Posterior cingulate gyrus (tissue), 11 donors: Measurements from ENCODE around the gene MGAM2.

ENCODE experiments used
- DNase-seq, 10 donors: peaks; one replicate each; pipeline versions ENCODE4 v3.0.0 to v3.0.0-alpha.2; 2020 to 2021; ENCODE audit warnings: mixed read lengths in 3 of 10
- intact Hi-C: fragments of 100-400 bp; cut with DNase I; formaldehyde crosslinking; loops from one replicate; pipeline ENCODE4 v1.15.1; 2023

Gene MGAM2

DNA sequence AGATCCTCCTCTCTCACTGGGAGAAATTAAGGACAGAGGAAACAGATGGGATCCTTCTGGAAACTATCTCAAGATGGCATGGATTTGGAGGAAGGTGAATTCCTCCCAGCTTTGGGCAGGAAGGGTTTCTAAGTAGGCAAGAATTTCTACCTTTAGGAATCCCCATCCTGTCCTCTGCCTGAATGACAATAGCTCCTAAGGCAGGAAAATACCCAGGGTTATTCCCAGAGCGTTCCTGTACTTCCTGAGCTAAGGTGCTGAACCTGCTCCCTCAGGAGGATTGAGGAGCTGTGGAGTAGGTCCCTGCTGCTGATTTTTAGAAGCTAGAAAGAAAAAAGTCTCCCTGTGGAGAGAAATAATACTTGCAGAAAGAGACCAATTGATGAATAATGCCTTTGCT is 568 bp downstream of the MGAM2 start:
- intact Hi-C loops: no loop called here
- DNase-seq: no peak

DNA sequence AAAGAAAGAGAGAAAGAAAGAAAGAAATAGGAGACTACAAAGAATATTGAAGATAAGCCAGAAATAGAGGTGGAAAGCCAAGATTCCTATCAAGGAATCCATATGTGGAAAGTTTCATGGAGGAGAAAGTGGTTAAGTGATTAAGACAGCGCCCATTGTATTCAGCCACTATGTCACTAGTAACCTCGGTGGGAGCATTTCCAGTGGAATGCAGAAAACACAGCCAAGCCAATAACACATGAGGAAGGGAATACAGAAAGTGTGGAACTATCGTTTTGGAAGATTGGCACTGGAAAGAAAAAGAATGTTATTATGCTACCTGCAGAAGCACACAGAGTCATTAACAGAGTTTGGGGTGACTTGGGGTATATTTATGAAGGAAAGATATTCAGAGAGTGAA is 2.7 kb downstream of the MGAM2 start:
- no peak for DNase-seq
- intact Hi-C loops: no loop called here

DNA sequence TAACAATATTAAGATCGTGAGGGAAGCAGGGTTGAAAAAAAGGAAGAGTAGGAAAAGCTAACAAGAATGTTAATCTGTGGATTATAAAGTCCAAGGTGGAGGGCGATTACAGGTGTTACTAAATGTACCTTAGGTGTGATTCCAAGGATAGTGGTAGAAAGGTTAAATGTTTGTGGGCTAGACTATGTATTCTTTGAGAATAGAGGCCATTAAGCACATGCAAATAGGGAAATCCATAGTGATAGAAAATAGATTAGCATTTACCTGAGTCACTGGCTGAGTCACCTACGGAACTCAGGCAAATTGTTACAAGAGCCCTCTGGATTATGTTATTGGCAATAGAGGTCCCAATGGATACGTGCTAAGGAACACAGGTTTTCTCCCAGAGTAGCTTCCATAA is 9.0 kb downstream of the MGAM2 start:
- DNase-seq: no peak

DNA sequence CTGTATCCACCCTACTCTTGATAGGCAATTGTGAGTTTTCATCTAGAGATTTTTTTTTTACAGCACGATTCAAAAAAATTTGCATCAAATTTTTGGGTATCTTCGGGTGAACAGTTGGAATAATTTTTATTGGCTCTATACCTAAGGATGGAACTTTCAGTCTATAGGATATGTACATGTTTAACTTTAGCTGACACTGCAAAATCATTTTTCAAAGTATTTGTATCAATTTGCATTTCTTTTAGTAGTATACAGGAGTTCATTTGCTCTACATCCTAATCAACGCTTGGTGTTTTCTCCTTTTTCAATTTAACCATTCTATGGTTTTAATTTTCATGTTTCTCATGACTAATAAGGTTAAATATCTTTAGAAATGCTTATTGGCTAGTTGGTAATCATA is 11.7 kb downstream of the MGAM2 start:
- DNase-seq: no peak
- intact Hi-C loops: no loop called here

More for the DNA sequence above, 9.0 kb downstream of the MGAM2 start:
- intact Hi-C loops: no loop called here

DNA sequence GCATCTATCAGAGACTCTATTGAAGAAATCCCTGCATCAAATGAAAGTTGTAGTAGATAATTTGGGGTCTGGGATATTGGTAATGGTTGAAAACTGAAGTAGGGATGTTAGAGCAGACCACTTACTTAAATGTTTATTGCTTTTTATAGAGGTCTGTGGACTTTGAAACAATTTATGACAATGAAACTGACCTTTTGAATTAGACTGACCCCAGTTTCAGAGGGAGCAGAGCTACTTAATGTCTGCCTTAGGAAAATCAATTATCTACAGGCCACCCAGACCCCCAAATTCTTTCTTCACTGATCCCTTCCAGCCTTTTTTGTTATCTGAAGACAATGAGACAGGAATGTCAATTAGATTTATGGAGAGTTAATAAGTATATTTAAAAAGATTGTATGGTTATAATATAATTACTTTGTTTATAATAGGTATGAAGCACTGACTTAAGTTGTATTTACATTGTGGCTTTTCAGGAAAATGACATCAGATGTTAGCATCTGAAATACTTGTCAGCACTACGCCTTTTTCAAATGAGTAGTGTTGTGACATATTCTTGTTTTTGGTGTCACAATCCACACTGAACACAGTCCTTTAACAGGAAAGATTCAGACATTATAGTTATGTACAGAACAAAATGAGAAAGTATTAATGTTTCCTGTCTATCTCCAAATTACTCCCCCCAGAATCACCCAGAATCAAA is 13.9 kb downstream of the MGAM2 start:
- intact Hi-C loops: no loop called here
- no peak for DNase-seq

DNA sequence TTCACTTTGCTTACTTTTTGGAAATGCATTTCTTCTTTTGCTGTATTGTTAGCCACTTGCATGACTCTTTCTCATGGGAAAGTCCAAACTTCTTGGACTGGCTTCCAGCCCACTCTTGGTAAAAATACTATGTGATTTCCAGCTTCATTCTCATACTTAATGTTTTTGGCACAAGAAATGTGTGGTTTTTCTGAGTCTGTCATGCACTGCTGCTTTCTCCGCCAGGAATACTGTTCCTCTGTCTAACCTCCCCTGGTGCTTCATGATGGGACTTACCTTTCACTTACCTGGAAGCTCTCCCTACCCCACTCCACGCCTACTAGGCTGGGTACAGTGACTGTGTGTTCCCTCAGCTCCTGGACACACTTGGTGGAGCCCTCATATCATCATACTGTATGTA is 18.7 kb downstream of the MGAM2 start:
- no peak for DNase-seq
- intact Hi-C loops: no loop called here

DNA sequence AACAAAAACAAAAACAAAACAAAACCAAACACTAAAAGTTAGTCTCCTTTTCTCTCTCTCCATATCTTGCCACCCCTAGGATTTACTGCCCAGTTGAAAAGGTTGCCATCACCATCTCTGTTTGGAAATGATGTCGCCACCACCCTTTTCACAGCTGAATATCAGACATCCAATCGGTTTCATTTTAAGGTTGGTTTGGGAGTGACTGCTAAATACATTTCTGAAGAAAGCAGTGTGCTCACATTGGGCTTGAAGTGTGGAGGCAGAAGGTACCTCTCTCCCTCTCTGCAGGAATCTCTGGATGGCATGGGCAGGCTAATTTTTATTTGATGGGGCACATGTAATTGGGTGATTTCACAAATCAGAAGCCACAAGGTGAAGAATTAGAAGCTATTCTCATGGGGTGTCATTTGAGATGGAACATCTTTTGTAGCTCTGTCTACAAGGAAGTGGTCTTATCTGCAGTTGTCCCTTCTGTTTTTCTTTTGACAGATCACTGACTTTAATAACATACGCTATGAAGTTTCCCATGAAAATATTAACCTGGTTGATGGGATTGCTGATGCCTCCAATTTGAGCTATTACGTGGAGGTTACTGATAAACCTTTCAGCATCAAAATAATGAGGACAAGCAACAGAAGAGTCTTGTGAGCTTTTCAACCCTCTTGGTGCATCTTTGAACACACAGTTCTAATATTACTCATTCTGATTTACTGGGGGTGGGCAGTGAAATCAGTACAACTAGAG is 20.1 kb downstream of the MGAM2 start:
- intact Hi-C loops: no loop called here
- no peak for DNase-seq

DNA sequence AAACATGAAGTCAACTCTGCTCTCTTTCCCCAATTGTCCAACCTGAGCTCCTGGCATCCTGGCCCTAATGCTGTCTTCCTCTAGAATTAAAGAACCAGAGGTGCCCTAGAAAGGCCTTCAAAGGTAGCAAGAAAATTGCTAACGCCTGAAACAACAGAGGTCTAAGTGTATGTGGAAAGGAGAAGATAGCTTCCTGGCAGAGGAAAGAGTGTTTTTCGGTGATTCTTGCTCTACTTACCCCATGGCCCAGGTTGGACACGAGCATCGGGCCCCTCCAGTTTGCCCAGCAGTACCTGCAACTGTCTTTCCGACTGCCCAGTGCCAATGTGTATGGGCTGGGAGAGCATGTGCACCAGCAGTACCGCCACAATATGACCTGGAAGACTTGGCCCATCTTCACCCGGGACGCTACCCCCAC is 22.2 kb downstream of the MGAM2 start:
- intact Hi-C loops: no loop called here
- DNase-seq: no peak

DNA sequence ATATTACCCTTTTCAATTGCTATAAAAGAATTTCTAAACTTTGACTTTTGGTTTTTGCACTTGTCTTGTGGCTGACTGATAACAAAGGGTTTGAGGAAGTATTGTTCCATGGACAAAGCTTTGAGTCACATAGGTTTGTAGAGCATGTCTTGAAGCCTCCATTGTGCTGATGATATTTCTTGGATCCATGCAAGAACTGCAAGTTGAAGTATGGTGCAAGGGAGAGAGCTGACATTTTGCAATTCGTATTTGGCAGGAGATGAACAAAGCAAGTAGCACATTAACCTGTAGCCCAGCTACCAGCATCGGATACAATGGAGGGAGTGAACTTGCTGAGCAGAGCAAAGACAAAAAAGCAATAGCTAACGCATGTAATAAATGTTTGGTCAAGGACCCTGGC is 23.4 kb downstream of the MGAM2 start:
- intact Hi-C loops: no loop called here
- no peak for DNase-seq

DNA sequence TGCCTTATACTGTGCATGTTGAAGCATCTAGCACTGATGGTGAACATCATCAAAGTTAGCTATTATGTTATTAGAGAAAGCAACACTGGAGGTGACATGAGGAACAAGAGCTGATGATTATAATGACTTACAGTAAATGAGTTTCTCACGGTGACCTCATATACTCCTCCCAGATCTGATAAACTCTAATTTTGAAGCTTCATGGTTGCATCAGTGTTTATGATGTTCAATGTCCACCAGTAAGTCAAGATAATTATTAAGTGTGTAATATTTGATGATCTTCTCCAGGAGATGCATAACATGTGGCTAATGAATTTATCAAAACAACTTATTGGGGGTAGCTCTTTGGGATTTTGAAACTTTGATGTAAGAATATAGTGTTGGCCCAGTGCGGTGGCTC is 27.5 kb downstream of the MGAM2 start:
- no peak for DNase-seq
- intact Hi-C loops: no loop called here

DNA sequence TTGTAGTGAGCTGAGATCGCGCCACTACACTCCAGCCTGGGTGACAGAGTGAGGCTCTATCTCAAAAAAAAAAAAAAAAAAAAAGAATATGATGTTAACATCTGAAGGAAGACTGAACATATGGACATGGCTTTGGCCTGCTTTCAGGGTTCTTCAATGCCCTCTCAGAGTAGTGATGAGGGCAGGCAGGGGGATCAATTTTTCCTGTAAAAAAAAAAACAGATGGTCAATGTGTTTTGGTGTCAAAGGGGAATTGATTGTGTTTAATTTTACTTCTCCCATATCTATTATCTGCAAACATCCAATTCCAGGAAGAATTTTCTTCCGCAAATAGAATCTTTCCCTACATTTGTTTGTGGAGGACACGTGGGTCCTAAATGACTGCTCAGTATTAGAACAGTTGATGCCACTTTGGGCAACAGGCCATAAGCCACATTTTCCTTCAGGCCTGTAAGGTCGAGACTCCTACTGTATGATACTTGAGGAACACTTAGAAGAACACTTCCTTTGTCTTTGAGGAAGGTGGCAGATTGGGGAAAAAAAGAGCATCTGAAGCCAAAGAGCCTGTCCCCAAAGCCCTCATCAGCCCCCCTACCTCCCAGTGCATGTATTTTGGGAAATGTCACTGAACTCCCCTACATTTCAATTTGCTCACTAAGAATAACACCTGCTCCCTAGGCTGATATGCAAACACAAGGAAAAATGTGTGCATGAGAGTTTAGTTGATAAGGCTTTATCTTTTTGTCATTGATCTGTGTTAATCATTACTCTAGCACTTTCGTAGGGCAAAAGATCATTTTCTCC is 28.3 kb downstream of the MGAM2 start:
- no peak for DNase-seq
- intact Hi-C loops: no loop called here

DNA sequence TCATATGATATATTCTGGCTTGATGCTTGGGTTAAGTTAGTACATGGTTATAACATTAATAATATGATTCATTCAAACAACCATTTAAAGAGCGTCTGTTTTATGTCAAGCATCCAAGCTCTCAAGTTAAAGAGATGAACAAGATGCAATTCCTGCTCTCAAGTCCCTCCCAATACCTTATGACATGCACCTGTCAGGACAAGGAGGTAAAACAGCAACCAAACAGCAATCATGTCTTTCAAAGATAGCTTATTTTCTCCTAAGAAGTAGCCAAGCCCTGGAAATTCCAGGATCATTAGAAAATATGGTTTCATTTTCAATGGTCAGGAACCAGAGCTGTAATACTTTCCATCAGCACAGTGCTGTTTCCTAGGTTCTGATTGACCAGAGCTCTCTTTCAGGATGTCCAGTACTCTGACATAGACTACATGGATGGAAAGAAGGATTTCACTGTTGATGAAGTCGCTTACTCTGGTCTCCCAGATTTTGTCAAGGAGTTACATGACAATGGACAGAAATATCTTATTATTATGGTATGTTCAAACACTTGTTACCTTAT is 29.0 kb downstream of the MGAM2 start:
- intact Hi-C loops: no loop called here
- no peak for DNase-seq

DNA sequence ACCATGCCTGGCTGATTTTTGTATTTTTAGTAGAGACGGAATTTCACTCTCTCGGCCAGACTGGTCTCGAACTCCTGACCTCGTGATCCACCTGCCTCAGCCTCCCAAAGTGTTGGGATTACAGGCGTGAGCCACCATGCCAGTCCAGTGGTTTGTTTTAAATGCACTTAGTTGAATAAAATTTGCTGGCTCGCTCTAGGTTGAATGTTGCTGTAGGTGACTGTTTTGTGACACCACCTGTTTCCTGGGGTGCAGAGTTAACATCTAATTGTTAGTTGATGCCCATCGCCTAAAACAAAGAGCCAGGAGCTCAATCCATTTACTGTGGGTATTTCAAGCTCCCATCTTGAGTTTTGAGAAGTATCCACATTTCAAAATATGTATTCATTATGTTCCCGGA is 31.2 kb downstream of the MGAM2 start:
- intact Hi-C loops: no loop called here
- DNase-seq: no peak

DNA sequence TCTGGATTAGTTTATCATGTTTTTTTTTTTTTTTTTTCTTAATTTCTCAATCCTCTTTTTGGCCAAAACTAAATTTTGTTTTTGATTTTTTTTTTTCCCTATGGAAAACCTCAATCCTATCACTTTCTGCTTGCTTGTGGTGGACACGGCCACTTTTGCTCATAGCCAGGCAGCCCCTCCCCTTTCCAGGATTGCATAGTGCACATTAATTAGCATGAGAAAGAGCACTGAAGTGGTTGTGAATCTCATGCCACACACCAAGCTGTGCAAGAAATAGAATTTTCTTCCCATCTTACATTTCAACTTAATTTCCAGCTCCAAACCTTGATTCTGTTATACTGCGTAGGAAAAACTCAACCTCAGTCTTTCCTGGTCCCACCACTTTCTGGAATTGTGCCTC is 34.6 kb downstream of the MGAM2 start:
- intact Hi-C loops: no loop called here
- DNase-seq: no peak

DNA sequence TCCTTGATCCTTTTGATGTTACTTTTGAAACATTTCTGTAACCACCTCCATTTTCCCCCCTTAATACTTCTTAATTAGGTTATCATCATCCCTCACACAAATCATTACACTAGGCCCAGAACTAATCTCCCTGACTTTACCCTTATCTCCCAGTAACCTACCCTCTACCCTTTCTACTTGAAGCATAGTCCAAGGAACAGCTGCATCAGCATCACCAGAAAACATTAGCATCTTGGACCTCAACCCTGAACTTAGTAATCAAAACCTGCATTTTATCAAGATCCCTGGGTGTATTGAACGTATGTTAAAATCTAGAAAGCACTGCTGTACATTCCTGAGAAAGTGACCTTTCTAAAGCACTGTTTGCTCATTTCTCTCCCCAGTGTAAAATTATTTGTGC is 38.8 kb downstream of the MGAM2 start:
- DNase-seq: no peak
- intact Hi-C loops: no loop called here

DNA sequence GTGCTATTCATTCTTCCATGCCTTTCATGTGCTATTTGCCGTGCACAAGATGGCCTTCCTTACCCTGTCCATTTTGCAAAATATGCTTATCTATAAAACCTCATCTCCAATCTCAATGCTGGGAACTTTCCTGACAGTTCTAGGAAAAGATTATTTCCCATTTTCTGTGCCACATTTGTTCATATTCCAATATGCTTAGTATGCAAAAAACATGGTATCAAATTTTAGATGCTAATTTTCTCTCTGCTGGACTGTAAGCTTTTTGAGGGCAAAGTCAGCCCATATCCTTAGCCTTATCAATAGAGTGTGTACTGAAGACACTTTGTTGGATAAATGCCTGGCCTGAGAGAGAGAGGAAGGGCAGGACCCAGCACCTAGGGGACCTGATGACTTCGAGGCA is 39.4 kb downstream of the MGAM2 start:
- intact Hi-C loops: no loop called here
- no peak for DNase-seq

DNA sequence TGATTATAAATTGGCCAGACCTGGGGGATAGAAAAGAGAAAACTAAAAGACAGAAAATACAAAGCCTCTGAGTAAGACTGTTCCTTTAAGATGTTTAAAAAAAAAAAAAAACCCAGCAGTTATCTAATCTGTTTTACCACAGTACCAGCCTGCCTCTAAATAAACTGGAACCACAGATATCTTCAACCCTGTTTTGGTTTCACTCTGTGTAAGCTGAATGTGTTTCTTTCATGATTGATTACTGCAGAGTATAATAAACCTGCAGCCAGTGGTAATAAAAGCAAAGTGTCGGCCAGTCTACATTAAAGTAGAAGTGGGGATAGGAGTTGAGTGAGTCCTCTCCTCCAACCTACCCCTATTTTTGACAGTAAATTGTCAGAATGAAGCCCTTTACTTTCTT is 40.6 kb downstream of the MGAM2 start:
- DNase-seq: no peak
- intact Hi-C loops: no loop called here

DNA sequence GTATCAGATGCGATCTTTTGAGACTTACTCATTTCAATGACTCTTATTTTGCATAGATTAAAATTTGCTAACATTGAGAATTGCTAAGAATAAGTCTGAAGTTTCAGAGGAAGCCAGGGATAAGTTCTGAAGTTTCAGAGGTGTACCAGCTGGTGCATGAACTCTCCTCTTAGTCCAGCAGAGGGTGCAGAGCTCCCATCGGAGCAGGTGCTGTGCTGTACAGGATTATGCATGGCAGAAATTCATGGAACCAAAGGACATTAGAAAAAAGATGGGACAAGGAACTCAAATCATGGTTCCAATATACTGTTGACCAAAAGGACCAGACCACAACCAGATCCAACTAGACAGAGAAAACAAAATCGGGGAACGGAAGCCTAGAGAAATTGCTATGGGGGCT is 41.9 kb downstream of the MGAM2 start:
- DNase-seq: no peak
- intact Hi-C loops: no loop called here

DNA sequence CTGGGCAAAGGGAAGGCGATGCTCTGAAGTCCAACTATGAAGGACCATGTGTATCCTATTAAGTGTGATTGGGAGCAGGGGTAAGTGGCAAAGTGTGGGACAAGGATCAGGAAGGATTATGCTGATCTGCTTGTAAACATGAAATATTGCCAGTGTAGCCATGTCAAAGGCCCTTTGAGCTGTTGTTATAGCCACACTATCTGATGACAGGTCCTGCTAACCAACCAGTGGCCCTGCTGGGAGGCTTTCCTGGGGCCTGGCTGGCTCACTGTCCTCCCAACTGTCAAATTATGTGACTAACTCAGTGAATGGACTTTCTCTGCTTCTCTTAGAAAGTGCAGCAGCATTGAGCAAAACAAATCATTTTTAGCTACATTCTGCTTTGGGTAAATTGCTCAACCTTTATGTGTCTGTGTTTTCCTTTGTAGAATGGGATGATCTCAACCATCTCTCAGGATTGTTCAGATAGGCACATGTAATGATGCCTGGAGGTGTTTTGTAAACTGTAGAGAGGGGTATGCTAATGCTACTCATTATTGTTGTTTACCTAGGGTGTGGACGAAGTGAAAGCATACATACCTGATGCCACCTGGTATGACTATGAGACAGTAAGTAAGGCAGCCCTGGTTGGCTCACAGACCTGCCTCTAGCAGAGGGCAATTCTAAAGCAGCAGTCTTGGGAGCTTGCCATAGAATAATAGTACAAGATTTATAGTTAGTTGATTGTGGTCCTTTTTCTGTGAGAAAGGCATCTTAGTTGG is 47.4 kb downstream of the MGAM2 start:
- DNase-seq: no peak
- intact Hi-C loops: no loop called here

DNA sequence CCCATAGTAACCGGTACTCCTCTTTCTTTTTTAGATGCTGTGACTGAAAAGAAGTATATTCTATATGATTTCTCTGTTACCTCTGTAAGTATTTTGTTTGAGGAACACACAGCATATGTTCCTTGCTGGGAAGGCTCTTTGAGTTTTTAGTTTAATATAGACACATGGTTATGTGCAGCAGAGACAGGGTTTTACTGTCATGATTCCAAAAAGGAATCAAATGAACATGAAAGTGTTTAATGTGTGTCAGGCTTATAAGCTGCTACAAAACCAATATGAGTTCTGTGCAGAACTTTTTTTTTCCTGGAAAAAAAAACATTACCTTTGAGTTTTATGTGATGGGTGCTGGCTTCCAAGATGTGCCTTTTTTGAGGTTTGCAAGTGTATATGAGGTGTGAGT is 50.4 kb downstream of the MGAM2 start:
- DNase-seq: no peak
- intact Hi-C loops: no loop called here

DNA sequence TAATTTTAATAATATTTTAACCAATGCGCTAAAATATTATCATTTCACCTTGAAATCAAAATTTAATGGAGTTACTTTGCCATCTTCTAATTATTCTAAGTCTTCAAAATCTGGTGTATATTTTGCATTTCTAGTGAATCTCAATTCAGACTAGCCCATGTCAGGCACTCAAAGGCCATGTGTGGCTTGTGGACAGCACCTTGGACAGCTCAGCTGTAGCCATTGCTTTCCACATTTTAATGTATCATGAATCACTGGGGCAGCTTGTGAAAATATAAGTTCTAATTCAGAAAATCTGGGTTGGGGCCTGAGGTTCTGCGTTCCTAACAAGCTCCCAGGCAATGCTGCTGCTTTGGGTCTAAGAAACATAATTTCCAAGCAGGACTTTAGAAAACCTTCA is 57.2 kb downstream of the MGAM2 start:
- DNase-seq: no peak
- intact Hi-C loops: no loop called here
